ENCODE measurements around the gene FUT3.

FUT3 gene

DNA sequence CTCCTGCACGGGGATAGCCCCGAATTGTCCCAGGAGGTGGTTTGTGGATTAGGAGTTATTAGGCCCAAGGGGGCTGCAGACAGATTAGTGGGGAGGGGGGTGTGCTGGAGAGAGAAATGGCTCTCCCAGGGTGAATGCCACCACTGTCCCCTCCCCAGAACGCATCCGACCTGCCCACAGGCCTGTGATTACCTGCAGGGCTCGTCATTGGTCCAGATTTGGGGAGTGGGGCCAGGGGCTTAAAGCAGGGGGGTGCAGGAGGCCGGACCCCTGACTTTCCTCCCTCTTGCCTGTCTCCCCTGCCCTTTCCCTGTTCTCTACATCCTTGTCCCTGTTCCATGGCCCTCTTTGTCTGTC, 45.1 kb downstream of the FUT3 start:
- Histone ChIP-seq H3K4me1 (ENCODE audit: control insufficient read depth, insufficient read depth, low read length, poor library complexity, severe bottlenecking) (peaks cover 7% of the 10 kb centered on the region), H3K36me3 (ENCODE audit: control insufficient read depth, insufficient read depth, low read length) (no peaks in the 10 kb centered on the region), H3K9me3 (ENCODE audit: control insufficient read depth, low read length) (no peaks in the 10 kb centered on the region), H3K4me3 (ENCODE audit: extremely low read depth, insufficient read depth, low read length, poor library complexity, severe bottlenecking) (no peak overlapping the region), H3K27ac (ENCODE audit: low read depth, low read length, severe bottlenecking) (no peak overlapping the region)
- 13 to 24% methylated on average over 4 to 6 of the region's 6 CpGs for WGBS, 2 experiments (ENCODE audit: insufficient coverage in 2 of 2)

DNA sequence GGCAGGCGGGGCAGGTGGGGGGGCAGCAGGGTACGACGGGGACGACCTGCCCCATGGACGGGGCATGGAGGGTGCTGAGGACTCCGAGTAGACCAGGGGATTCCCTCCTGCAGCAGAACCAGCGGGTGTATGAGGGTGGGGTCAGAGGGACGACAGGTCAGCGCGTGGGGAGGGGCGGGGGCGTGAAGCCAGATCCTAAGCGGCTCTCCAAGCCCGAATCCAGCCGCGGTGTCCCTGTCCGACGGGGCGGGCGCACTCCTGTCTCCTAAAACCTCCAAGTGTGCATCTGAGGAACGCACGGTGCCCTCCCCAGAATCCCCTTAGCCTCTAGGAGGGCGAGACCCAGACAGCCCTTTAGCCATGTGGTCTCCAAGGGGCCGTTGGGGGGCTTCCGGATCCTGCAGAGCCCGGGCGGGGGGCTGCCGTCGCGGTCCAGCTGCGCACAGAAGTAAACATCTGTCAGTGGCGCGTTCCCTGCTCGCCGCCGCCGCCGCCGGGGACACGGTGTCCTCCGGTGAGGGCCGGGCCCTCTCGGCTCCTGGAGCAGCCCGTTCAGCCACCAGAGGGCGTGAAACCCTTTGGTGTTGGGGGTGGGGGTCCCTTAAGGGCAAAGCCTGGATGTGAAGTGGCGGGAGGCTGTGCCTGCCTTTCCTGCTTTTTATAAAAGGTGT, 45.7 kb downstream of the FUT3 start:
- H3K4me1 ChIP-seq (ENCODE audit: control insufficient read depth, insufficient read depth, low read length, poor library complexity, severe bottlenecking): peaks cover 7% of the 10 kb centered on the region
- H3K27ac ChIP-seq (ENCODE audit: low read depth, low read length, severe bottlenecking): no peak overlapping the region
- 1 to 3% methylated on average over 40 to 43 of the region's 46 CpGs for WGBS, 2 experiments (ENCODE audit: insufficient coverage in 2 of 2)
- H3K36me3 ChIP-seq (ENCODE audit: control insufficient read depth, insufficient read depth, low read length): no peaks in the 10 kb centered on the region
- peak overlapping the region; percentile 32 for H3K4me3 ChIP-seq (ENCODE audit: extremely low read depth, insufficient read depth, low read length, poor library complexity, severe bottlenecking)
- no peaks in the 10 kb centered on the region for H3K9me3 ChIP-seq (ENCODE audit: control insufficient read depth, low read length)

DNA sequence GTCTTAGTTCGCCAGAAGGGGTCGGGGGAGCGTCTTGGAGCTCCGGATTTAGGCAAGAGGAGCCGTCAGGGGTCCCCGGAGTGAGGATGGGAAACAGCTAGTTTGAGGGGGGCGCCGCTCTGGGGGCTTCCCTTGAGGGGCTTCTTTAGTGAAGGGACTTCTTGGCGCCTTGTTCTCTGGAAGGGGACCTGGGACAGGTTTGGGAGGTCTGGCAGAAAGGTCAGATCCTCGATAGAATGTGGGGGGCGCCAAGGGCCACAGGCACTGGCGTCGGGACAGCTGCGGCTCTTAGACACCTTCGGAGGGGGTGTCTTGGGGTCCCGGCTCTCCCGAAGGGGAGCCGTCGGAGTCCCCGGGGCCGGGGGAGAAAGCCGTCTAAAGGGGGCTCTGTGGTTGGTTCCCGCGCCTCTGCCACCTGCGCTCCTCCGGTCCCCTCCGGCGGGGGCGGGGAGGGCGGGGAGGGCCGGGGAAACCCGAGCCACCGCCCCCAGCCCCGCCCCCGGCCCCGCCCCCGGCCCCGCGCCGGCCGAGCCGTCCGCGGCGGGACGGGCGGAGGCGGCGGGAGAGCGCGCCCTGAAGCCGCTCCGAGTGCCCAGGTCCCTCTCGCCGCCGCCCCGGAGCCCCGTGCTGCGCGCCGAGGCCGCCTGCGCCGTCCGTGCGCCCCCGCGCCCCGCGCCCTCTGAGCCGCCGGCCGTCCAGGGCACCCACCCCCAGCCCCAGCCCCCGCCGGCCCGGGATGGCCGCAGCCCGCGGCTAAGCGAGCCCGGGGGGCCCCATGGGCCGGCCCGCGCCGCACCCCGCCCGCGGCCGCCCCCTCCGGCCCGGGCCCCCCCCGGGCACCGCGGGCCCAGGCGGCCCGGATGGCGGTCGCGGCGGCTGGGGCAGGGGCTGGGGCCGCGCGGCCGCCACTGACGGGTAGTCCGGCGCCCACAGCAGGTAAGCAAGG, 46.5 kb downstream of the FUT3 start, which contains the start of gene NRTN:
Gene NRTN (plus strand): TSS at position 552 of the 946 bp plus-strand sequence. CDS start 19,099 bp downstream, outside the sequence.
- Histone ChIP-seq H3K9me3 (ENCODE audit: control insufficient read depth, low read length) (no peaks in the 10 kb centered on the region), H3K27ac (ENCODE audit: low read depth, low read length, severe bottlenecking) (no peak within 1 kb of the TSS), H3K4me1 (ENCODE audit: control insufficient read depth, insufficient read depth, low read length, poor library complexity, severe bottlenecking) (peaks cover 7% of the 10 kb centered on the region), H3K4me3 (ENCODE audit: extremely low read depth, insufficient read depth, low read length, poor library complexity, severe bottlenecking) (peak within 1 kb of the TSS; percentile 32), H3K36me3 (ENCODE audit: control insufficient read depth, insufficient read depth, low read length) (no peaks in the 10 kb centered on the region)
- WGBS, 2 experiments (ENCODE audit: insufficient coverage in 2 of 2): 4 to 7% methylated on average over 29 to 55 of the region's 107 CpGs

DNA sequence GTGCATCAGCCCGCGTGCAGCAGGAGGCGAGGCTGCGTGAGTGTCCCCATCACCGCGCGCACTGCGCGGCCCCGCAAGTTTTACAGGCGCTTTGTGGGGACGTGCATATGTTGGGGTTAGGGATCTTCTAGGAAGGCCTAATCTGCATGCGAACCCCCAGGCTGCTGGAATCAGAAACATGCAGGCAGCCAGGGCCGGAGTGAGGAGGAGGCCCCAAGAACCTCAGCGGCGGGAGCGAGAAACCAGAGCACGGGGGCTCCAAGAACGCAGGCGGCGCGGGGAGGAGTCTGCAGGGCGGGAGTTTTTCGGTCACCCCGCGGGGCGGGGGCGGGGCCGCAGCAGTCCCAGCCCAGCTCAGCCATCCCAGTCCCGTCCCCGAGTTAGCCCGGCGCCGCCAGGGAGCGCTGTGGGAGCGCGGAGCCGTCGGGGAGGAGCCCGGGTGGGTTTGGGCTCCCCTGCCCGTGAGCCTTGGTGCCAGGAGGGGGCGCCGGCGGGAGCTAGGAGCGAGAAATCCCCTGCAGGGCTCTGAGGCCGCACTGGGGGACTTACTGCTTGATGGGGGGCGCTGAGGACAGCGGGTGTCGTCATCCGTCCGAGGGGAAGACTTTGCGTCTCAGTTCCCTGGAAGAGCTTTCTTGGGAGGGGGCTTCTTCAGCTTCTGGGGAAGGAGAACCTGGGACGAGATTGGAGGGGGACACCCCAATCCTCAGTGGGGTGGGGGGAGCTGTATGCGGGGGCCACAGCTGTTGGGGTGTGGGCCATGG, 47.3 kb downstream of the FUT3 start:
- no peaks in the 10 kb centered on the region for H3K36me3 ChIP-seq (ENCODE audit: control insufficient read depth, insufficient read depth, low read length)
- peaks cover 7% of the 10 kb centered on the region for H3K4me1 ChIP-seq (ENCODE audit: control insufficient read depth, insufficient read depth, low read length, poor library complexity, severe bottlenecking)
- H3K27ac ChIP-seq (ENCODE audit: low read depth, low read length, severe bottlenecking): no peak overlapping the region
- peak overlapping the region; percentile 30 for H3K4me3 ChIP-seq (ENCODE audit: extremely low read depth, insufficient read depth, low read length, poor library complexity, severe bottlenecking)
- no peaks in the 10 kb centered on the region for H3K9me3 ChIP-seq (ENCODE audit: control insufficient read depth, low read length)
- WGBS, 2 experiments (ENCODE audit: insufficient coverage in 2 of 2): 2 to 4% methylated on average over 32 to 48 of the region's 54 CpGs

DNA sequence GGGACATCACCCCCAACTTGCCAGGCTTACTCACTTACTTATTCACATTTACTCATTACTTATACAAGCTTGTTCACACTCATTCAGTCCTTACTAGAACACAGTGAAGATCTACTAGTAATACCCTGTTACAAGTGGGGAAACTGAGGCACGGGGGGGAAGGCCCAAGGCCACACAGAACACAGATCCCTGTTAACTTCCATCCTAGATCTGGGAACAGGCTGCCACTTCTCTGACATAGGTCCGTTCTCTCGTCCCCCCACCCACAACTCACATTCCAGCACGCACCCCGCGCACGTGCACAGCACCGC, 47.9 kb downstream of the FUT3 start:
- Histone ChIP-seq H3K4me3 (ENCODE audit: extremely low read depth, insufficient read depth, low read length, poor library complexity, severe bottlenecking) (peak overlapping the region; percentile 30), H3K27ac (ENCODE audit: low read depth, low read length, severe bottlenecking) (no peak overlapping the region), H3K4me1 (ENCODE audit: control insufficient read depth, insufficient read depth, low read length, poor library complexity, severe bottlenecking) (peaks cover 7% of the 10 kb centered on the region), H3K9me3 (ENCODE audit: control insufficient read depth, low read length) (no peaks in the 10 kb centered on the region), H3K36me3 (ENCODE audit: control insufficient read depth, insufficient read depth, low read length) (no peaks in the 10 kb centered on the region)
- WGBS, 2 experiments (ENCODE audit: insufficient coverage in 2 of 2): 23 to 35% methylated on average over 3 to 7 of the region's 8 CpGs

DNA sequence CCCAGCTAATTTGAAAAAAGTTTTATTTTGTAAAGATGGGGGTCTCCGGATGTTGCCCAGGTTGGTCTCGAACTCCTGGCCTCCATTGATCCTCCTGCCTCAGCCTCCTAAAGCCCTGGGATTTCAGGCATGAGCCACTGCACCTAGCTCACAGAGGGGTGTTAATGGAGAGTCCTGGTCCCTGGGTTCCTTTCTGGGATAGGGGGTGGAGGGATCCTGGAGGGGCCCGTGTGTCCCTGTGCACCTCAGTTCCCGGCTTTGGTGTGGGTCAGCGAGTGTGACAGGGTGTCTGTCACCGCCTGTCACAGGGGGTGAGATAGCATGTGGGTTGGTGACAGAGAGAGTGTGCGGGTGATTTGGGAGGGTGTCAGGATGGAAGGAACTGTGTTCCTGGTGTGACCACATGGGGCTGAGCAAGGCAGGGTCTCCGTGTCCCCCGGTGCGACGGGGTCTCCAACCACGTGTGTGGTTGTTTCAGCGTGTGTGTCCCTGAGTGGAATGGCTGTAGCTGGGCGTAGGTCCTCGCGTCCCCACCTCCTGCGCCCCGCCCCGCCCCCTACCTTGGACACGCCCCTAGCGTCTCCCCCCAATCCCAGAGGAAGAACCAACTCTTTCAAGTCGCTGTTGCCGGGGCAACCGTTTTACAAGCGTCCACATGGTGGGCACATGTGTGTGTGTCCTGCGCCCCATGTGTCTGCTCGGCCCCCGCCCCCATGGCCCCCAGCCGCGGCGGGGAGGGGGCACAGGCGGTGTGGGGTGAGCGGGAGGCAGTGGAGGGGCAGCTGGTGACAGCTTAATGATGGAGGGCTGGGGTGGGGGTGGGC, 49.2 kb downstream of the FUT3 start:
- no peak overlapping the region for H3K4me3 ChIP-seq (ENCODE audit: extremely low read depth, insufficient read depth, low read length, poor library complexity, severe bottlenecking)
- no peaks in the 10 kb centered on the region for H3K9me3 ChIP-seq (ENCODE audit: control insufficient read depth, low read length)
- H3K36me3 ChIP-seq (ENCODE audit: control insufficient read depth, insufficient read depth, low read length): no peaks in the 10 kb centered on the region
- 44 to 70% methylated on average over 7 to 24 of the region's 33 CpGs for WGBS, 2 experiments (ENCODE audit: insufficient coverage in 2 of 2)
- no peak overlapping the region for H3K27ac ChIP-seq (ENCODE audit: low read depth, low read length, severe bottlenecking)
- H3K4me1 ChIP-seq (ENCODE audit: control insufficient read depth, insufficient read depth, low read length, poor library complexity, severe bottlenecking): peaks cover 7% of the 10 kb centered on the region

DNA sequence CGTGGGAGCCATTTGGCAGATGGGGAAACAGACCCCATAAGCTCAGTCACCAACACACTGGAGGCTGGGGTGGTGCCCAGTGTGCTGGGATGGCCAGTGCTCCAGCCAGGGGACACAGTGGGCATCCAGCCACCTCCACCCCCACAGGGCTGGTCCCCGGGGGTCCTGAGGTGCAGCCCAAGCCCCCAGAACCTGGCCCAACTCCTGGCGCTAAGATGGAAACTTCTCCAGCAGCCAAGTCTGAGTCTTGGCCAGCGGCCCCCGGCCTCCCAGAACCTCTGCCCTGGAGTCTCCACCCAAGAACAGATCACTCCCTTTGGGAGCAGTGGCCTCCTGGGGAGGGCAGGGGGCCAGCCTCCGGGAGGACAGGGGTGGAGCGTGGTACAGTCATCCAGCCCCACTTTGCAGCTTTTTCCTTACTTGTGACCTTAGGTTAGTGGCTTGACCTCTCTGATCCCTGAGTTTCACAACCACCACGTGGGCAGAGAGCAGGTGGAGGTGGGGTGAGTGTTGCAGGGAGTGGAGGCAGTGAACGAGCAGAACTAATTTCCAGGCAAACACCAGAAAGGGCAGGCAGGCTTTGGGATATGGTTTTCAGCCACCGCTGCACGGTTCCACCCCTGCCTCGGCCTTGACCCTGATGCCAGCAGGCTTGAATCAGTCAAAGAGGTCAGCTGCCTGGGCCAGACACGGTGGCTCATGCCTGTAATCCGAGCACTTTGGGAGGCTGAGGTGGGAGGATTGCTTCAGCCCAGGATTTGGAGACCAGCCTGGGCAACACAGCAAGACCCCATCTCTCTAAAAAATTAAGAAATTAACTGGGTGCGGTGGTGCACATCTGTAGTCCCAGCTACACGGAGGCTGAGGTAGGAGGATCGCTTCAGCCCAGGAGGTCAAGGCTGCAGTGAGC, 50.6 kb downstream of the FUT3 start:
- H3K36me3 ChIP-seq (ENCODE audit: control insufficient read depth, insufficient read depth, low read length): no peaks in the 10 kb centered on the region
- H3K27ac ChIP-seq (ENCODE audit: low read depth, low read length, severe bottlenecking): no peak overlapping the region
- peaks cover 7% of the 10 kb centered on the region for H3K4me1 ChIP-seq (ENCODE audit: control insufficient read depth, insufficient read depth, low read length, poor library complexity, severe bottlenecking)
- 84 to 92% methylated on average over 14 of the region's 17 CpGs for WGBS, 2 experiments (ENCODE audit: insufficient coverage in 2 of 2)
- no peak overlapping the region for H3K4me3 ChIP-seq (ENCODE audit: extremely low read depth, insufficient read depth, low read length, poor library complexity, severe bottlenecking)
- H3K9me3 ChIP-seq (ENCODE audit: control insufficient read depth, low read length): no peaks in the 10 kb centered on the region

DNA sequence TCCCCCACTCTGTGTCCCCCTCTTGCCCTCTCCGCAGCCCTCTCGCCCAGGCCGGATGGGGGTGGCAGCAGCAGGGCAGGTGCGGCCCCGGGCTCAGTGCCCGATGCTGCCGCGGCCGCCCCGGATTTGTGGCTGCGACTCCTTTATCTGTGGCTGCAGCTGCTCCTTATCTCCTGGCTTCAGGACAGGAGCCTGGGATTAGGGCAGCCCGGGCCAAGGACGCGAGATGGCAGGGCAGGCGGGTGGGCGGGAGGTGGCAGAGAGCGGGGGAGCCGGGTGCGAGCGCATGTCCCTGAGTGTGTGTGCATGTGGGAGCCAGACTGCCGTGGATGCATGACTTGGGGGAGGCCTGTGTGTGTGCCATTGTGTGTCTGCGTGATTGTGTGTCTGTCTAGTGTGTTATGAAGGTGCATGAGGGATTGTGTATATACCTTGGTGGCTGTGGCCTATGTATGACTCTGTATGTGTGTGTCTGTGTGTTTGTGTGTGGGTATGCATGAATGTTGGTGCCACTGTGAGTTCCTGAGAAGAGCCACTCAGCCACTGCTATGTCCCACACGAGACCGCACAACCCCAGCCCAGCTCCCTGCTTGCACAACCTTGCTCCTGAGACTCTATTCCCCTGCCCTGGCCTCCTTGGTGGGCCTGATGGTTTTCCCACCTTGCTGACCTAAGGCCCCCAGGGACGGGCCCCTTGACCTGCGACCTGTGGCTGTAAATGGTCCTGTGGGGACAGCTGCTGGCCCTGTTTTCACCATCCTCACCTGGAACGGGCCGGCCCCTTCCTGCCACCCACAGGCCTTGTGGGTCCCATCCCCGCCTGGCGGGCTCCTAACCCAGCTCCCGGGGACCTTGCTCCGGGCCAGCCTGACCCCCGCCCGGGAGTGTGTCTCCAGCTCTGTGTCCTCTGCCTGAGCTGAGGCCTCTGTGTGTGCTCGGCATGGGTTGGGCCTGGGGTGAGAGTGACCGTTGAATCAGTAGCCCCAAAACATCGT, 51.7 kb downstream of the FUT3 start:
- Histone ChIP-seq H3K4me3 (ENCODE audit: extremely low read depth, insufficient read depth, low read length, poor library complexity, severe bottlenecking) (no peak overlapping the region), H3K4me1 (ENCODE audit: control insufficient read depth, insufficient read depth, low read length, poor library complexity, severe bottlenecking) (peaks cover 7% of the 10 kb centered on the region), H3K9me3 (ENCODE audit: control insufficient read depth, low read length) (no peaks in the 10 kb centered on the region), H3K27ac (ENCODE audit: low read depth, low read length, severe bottlenecking) (no peak overlapping the region), H3K36me3 (ENCODE audit: control insufficient read depth, insufficient read depth, low read length) (no peaks in the 10 kb centered on the region)
- WGBS, 2 experiments (ENCODE audit: insufficient coverage in 2 of 2): 87 to 89% methylated on average over 34 to 35 of the region's 37 CpGs

DNA sequence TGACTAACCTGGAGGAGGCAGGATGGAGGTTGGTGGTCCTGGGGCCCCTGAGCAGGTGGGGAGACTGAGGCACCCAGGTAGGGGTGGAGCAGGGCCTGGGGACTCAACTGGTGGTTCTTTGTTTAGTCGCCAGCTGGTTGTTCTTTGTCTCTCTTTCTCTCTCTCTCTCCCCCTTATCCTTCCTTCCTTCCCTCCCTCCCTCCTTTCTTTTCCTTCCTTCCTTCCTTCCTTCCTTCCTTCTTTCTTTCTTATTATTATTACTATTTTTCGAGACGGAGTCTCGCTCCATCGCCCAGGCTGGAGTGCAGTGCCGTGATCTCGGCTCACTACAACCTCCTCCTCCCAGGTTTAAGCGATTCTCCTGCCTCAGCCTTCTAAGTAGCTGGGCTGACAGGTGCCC, 53.0 kb downstream of the FUT3 start:
- Histone ChIP-seq H3K4me1 (ENCODE audit: control insufficient read depth, insufficient read depth, low read length, poor library complexity, severe bottlenecking) (peaks cover 4% of the 10 kb centered on the region), H3K9me3 (ENCODE audit: control insufficient read depth, low read length) (no peaks in the 10 kb centered on the region), H3K27ac (ENCODE audit: low read depth, low read length, severe bottlenecking) (no peak overlapping the region), H3K36me3 (ENCODE audit: control insufficient read depth, insufficient read depth, low read length) (no peaks in the 10 kb centered on the region), H3K4me3 (ENCODE audit: extremely low read depth, insufficient read depth, low read length, poor library complexity, severe bottlenecking) (no peak overlapping the region)
- 87 to 97% methylated on average over 7 to 8 of the region's 8 CpGs for whole genome bisulfite sequencing, 2 experiments (ENCODE audit: insufficient coverage in 2 of 2)

All from mesodermal cell (in vitro differentiated cells).